EL (cell line): ENCODE measurements around the gene TSC22D2.
"Not testable (repeated sequence)": the region's sequence is repeated elsewhere in the genome, so short reads cannot be mapped to it uniquely, and the experiment has no call there.

Experiments
- DNase-seq: peaks from one replicate; pipeline ENCODE4 v3.0.0-alpha.2; 2016

Gene TSC22D2

DNA sequence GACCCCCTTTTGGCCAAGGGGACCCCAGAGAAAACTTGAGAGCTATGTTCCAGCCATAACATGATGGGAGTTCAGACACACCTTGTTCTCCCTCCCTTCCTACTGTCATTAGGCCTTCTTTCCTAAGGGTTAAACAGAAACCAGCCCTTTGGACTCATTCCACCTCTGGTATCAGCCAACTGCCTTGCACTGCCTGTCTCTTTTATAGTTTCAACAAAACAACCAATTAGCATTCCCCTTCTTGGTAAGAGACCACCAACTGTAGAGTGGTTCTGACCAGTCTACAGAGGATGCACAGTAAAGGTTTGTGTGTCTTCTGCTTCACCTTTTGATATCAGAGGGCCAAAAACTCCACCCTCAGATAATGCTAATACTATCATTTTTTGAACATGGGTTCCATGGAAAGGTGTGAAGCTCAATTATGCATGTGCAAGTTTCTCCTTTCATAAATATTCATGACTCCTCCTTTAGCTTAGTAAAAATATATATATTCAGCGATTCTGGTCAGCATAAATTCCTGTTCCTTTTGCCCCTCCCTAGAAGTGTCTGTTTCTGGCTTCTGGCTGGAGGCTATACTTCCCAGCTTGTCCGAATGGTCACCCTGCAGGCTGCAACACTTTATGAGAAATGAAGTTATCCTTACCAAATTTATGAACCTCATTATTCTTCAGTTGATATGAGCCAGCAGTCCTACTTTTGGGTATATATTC is 82.3 kb downstream of the TSC22D2 start:
- no peak for DNase-seq

GRCh38 chr3:150494411-150494977 is 86.4 kb downstream of the TSC22D2 start:
- DNase-seq, result no peak

DNA sequence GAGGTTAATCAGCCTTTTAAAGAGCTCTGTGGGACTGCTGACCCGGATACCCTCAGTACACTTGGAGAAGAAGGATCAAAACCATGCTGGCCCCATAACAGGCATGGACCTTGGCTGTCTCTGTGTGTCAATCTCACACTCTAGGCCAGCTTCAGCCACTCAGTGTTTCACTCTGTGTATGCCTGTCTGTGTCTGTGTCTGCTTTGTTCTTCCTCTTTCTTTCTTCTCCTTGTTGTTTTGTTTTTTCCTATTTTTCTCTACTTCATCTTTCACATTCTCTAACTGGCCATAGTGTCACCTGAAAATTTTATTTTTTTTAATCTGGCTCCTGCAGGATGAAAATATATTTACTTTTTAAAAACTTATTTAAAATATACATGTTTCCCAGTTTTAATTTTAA is 87.1 kb downstream of the TSC22D2 start:
- peak; percentile 11 for DNase-seq

GRCh38 chr3:150495563-150496168 is 87.6 kb downstream of the TSC22D2 start:
- DNase-seq, result peak; percentile 63

DNA sequence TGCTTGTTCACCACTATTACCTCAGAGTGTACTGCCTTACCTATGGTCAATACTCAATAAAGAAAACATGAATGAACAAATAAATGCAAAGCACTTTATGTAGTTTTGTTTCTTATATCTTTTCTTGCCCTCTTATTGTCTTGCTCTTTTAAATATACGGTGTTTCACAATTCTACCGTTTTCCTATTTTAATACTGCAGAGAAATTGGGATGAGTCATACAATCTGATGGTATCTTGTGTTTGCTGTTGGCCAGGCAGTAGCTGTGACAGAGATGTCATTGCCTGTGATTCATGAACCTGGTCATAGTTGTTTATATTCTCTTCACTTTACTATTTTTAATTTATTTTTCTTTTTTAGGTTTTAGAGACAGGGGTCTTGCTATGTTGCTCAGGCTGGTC is 89.9 kb downstream of the TSC22D2 start:
- peak; percentile 68 for DNase-seq

GRCh38 chr3:150500960-150501359 is 92.9 kb downstream of the TSC22D2 start:
- DNase-seq, result not testable (repeated sequence)

DNA sequence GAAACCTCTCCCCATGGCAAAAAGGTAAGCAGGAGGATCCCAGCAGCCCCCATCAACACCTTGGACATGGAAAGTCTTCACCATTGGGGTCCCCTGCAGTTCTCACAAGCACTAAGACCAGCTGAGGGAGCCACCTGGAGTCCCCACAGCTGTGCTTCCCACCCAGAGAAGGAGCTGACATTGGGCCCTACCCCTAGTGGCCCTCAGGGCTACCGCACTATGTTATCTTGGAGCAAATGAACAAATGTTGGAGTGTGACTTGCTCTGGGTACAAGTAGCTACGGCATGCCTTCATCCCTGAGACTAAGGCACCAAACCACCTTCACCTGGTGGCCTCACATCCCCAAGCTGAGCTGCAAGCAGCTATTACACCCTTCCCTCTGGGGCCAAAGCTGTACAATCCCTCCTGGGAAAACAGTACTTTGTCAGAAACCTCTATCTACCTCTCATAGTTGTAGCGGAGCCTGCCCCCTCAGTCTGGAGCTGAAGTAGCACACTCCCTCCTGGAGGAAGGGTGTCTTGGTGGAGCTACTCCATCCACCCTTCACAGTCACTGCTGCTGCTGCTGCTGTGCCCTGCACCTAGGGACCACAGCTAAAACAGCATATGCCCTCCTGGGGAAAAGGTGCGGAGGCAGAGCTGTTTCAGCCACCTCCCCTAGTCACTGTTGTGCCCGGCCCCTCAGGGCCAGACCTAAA is 95.5 kb downstream of the TSC22D2 start:
- no peak for DNase-seq

DNA sequence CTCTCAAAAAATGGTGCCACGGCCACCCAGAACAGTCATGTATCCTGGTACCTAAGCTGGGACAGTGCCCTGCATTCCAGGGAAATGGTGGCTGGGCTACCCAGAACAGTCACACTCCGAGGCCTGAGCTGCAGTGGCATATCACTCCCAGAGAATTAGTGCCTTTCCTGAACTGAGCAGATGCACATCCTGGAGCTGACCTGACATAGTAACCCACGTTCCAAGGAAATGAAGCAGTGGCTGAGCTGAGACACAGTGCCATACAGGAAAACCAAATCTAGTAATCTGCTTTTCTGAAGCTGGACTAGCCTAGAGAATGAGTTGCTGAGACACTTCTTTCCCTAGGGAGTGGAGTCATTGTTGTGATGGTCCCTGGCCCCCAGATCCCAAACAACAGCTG is 96.4 kb downstream of the TSC22D2 start:
- no peak for DNase-seq

DNA sequence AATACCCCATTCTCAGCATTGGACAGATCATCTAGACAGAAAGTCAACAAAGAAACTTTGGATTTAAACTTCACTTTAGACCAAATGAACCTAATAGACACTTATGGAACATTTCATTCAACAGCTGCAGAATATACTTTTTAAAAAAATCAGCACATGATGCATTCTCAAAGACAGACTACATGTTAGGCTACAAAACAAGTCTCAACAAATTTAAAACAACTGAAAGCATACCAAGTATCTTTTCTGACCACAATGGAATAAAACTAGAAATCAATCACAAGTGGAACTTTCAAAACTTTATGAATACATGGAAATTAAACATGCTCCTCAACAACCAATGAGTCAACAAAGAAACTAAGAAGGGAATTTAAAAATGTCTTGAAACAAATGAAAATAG is 100.3 kb downstream of the TSC22D2 start:
- DNase-seq, result no peak

DNA sequence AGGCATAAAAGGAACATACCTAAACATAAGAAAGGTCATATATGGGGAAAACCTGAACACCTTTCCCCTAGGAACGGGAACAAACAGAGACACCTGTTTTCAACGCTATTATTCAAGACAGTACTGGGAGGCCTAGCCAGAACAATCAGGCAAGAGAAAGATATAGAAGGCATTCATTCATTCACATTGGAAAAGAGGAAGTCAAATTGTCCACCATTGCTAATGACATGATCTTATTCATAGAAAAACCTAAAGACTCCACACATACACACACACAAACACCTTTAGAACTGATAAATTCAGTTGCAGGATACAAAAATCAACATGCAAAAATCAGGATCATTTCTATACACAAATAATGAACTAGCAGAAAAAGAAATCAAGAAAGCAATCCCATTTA is 101.7 kb downstream of the TSC22D2 start:
- no peak for DNase-seq

DNA sequence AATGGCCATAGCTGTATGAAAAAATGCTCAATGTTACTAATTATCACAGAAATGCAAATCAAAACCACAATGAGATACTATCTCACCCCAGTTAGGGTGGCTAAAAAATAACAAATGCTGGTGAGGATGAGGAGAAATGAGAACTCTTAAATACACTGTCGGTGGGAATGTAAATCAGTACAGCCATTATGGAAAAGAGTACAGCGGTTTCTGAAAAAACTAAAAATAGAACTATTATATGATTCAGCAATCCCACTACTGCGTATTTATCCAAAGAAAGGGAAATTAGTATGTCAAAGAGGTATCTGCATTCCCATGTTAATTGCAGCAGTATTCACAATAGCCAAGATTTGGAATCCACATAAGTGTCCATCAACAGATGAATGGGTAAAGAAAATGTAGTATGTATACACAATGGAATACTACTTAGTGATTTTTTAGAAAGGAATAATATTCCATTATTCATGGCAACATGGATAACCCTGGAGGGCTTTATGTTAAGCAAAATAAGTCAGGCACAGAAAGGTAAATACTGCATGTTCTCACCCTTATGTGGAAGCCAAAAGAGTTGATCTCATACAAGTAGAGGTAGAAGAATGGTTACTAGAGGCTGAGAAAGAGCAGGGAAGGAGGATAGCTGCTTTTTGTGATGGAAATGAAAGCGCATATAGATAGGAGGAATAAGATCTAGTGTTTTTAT is 103.2 kb downstream of the TSC22D2 start:
- no peak for DNase-seq

GRCh38 chr3:150515210-150515609 is 107.1 kb downstream of the TSC22D2 start:
- DNase-seq, result no peak
